ENCODE measurements around the gene VWA8.

DNA sequence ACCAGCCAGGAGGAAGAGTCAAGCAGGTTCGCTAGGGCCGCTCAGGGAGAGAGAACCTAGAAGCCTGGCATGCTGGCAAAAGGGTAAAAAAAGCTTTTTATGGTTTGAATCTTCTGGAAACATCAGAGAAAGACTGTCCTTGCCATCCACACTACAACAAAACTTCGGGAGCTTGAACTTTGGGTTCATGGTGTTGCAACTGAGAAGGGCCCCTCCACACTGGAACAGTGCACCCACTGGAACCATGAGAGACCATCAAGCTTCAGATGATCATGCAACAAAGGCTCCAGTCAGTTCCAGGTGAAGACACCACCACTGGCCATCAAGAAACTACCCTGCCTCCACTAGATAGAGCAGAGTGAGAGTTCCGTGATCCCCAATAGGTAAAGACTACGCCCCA, 333.5 kb downstream of the VWA8 start:
- TF ChIP-seq CTCF (IDR thresholded peaks at IDR 0.05) (no peak), POLR2AphosphoS5 (IDR thresholded peaks at IDR 0.05; ENCODE audit: insufficient read depth in 1 of 2, low read depth in 1 of 2) (no peak), POLR2A (IDR thresholded peaks at IDR 0.05) (no peak)
